Endometrium (tissue), 2 donors: Measurements from ENCODE around the gene NHEJ1.

Source experiments
- FAIRE-seq: peaks from 2 replicates; lab custom pipeline; 2012; peaks lifted over from hg19 to GRCh38; lab: Jason Lieb, UNC
- donor health status: control.
- donor health status: control.

Gene NHEJ1

DNA sequence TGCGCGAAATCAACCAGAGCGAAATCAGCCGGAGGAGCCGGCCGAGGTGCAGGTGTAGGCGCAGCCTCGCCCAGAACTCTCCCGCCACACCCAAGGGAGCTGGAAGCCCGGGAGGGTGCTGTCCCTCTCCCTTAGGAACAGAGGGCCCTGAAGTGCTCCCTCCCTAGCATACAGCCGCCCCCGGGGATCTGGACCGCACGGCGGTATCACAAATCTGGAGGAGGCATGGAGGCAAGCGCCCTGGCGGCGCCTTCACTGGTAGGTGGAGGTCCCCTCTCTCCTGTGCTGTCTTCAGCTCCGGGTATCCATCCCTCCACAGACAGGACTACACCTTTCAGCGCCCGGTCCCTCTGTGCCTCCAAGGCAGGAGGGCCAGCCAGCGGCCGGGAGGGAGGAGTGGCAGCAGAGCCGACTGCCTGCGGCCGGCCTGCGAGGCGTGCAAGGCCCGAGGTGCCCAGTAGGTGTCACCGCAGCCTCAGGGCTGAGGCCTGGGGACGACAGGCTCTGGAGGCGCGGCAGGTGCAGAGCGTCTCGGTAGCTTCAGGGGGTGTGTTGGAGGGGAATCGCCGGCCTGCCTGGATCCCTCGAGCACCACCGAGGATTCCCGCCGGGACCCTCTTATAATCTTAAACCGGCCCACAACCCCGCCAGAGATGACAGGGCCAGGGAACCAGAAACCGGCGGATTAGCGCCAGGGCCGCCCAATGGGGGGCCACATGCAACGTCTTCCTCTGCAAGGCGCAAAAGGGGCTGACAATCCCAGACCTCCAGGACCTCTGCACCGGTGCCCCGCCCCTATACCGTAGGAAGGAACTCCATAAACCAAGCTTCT, 102.7 kb downstream of the NHEJ1 start:
- FAIRE-seq = no peak

GRCh38 chr2:219056896-219057708, 103.5 kb downstream of the NHEJ1 start:
- no peak for FAIRE-seq

GRCh38 chr2:219056176-219056895, 104.3 kb downstream of the NHEJ1 start:
- FAIRE-seq = no peak

GRCh38 chr2:219054956-219055903, 105.4 kb downstream of the NHEJ1 start:
- no peak for FAIRE-seq

DNA sequence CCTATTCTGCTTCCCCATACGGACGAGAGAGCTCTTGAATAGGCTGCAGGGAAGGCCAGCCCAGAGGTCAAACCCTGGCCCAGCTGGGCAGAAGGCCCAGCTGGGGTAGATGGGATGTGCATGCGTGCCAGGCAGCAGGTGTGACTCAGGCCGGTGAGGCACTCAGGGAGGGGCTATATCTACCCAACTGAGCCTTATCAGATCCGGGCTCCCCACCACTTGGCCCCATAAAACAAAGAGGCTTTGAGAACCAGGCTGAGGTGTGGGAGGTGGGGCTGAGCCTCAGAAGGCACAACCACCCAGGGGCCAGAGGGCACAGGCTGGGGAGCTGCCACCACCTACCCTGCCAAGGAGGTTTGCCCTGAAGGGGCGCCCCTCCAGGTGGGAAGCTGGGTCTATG, 111.3 kb downstream of the NHEJ1 start:
- no peak for FAIRE-seq

GRCh38 chr2:219045937-219046550, 114.6 kb downstream of the NHEJ1 start:
- no peak for FAIRE-seq

- FAIRE-seq = no peak
Observed at GRCh38 chr2:219042750-219043149, 117.9 kb downstream of the NHEJ1 start.

DNA sequence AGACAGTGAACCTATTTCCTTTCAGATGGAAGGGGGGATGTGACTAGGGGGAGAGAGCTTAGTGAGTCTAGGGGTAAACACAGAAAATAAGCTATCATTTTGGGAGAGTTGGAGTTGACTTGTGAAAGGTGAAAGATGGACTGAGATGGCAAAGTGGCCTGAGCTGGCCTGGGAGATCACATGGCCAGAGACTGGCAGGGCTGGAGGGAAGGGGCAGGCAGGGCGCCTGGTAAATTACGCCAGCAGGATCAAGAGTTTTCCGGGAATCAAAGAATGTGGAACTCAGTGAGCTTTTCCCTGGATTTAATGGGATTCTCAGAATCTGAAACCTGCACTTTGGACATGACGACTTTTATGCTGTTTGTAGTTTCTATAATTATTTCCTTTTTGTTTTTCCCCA, 118.5 kb downstream of the NHEJ1 start:
- FAIRE-seq = no peak

DNA sequence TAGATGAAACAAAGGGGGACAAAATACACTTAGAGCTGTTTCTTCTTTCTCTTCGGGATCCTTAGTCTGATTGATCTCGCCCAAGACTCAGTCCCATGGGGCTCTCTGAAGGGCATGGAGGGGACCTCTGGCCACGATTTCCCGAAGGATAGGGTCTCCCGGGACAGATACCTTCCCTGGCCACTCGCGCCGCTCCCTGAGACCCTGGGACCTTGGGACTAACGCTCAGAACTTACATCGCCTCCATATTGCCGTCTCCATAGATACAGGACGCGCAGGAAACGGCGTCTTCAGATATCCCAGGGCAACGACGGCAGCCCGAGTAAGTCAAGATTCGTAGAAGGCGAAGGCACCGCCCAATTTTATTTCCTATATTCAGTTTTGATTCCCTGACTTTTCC, 119.4 kb downstream of the NHEJ1 start, which contains the start of gene CFAP65:
CFAP65 (minus strand) TSS at position 265 of the 400 bp plus-strand sequence. CDS start 2,468 bp downstream, outside the sequence.
- FAIRE-seq = no peak

DNA sequence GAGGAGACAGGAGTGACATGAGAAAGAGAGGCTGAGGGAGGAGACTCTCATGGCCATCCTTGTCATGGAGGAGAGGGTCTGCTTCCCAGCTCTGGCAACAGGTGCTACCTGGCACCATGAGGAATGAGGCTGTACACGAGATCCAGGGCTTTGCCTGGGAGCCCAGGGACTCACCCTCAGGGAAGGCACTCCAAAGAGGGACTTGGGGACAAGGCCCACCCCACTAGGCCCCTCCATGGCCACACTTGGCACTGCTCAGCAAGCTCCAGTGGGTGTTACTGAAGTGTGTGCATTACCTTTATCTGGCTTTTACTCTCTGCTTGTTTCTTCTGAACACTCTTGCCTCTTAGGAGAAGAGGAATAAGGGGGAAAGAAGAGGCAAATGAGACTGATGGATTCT, 122.0 kb downstream of the NHEJ1 start:
- FAIRE-seq = no peak

DNA sequence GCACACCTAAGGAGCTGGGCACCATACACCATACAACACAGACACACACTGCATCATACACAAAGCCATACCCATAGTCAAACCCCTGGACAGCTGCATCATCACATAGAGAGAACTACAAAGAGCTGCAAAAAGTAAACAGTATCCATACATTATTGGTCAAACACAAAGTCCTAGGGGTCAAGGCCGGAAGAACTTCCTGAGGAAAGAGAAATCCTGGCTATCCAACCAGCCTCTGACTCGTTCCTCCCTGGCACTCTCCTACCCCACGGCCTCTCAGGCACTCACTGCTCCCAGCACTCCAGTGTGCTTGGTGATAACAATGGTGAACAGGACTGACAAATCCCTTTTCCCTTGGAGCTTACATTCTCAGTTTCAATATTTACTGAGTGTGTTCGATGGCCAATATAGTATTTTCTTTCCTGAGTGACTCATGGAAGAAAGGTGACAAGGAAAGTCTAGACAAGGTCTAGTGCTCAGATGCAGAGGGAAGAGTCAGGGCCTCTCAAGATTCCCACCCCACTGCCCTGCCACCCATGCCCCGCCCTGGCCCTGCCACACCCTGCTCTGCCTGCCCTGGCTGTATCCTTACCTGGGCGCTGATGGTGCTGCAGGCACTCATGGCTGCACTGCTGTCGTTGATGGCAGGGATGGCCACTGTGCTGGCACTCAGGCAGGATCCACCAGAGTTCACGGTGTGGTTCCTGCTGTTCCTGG, 122.7 kb downstream of the NHEJ1 start:
- FAIRE-seq = no peak

GRCh38 chr2:219035942-219036341, 124.7 kb downstream of the NHEJ1 start:
- FAIRE-seq = no peak

- FAIRE-seq = no peak
Observed at GRCh38 chr2:219034823-219035222, 125.8 kb downstream of the NHEJ1 start.

DNA sequence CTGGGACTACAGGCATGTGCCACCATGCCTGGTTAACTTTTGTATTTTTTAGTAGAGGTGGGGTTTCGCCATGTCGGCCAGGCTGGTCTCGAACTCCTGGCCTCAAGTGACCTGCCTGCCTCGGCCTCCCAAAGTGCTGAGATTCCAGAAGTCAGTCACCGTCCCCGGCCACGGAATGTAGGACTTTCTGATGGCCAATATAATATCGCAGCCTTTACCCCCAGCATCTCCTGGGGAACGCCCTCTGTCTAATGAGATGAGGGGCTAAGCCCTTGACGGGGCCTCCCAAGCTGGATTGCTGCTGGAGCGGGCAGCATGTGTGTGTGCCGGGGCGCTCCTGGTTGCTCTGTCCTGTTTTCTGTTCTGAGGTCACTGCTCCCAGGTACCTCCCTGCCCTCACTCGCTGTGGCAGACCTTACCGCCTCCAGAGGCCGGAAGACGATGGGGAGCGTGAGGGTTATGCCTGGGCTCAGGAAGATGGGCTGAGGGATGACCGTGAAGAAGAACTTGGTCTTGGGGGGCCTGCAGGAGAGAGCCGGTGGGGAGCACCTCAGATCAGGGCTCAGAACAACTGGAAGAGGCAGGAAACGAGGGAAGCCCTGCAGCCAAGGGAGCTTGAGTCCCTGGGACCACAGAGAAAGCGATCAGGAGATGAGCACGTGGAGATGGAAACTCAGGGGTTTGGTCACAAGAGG, 128.4 kb downstream of the NHEJ1 start:
- FAIRE-seq = no peak

GRCh38 chr2:219031005-219031738, 129.4 kb downstream of the NHEJ1 start:
- FAIRE-seq = no peak

DNA sequence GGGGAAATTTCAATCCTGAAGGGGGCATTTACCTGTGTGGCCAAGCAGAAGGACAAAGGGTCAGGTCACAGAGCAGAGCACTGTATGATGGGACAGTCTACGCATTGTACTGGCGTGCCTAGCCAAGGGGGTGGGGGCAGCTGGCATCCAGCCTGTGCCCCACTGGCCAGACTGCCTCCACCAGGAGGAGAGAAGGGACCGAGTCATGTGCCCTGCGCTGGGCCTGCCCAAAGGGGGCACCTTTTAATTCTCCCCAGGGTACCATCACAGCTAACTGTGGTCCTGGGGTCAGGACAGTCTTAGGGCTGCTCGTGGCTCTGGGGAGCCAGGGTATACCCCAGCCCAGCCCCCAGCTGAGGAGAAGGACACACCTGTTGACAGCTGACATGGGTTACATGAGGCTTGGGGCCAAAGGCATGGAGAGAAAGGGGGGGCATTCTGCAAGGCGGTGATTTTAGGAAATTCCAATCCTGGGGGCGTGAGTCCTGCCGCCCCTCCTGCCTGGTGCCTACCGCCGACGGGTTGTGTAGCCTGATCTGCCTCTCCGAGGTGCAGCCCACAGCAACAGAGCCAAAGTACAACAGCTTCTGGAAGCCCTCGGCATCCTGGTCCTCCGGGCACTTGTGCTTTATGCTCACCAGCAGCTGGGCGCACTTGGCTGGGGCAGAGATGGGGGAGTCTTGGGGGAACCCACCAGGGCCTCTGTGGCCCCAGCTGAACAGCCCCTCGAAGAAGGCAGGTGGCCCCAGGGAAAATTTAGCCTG, 130.3 kb downstream of the NHEJ1 start:
- FAIRE-seq = no peak

DNA sequence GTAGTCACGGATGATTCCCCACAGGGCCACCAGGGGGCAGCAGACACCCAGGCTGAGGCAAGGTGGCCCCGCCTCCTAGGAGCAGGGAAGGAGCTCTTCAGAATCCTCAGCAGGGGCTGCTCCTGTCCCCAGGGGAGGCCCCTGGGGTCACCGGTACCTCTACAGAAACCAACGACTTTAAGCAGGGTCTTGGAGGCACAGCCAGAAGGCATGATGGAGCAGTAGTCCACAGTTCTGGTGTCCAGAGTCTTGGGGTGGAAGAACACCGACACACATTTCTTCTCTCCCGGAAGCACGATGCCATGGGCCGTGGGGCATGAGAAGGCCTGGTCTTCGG, 130.8 kb downstream of the NHEJ1 start:
- FAIRE-seq = no peak
